Stimulated activated CD4-positive, alpha-beta T cell treated with anti-CD3 and anti-CD28 coated beads, Interleukin-2, amount 100 ng/mL, for 24 hours (primary cell): ENCODE results near the gene TSPO.
"Not testable (repeated sequence)": the region's sequence is repeated elsewhere in the genome, so short reads cannot be mapped to it uniquely, and the experiment has no call there.

Experiments used
- DNase-seq, 2 donors: peaks; one replicate each; pipeline ENCODE4 v3.0.0-alpha.2; 2020

TSPO gene

GRCh38 chr22:43131773-43132501 lies 19.4 kb upstream of the TSPO start:
- no peak for DNase-seq

GRCh38 chr22:43133401-43133800 lies 18.0 kb upstream of the TSPO start:
- DNase-seq = no peak

- DNase-seq = no peak
Measured at GRCh38 chr22:43134553-43134952, 16.8 kb upstream of the TSPO start.

GRCh38 chr22:43135565-43135964 lies 15.8 kb upstream of the TSPO start:
- DNase-seq = no peak

GRCh38 chr22:43136255-43136654 lies 15.1 kb upstream of the TSPO start:
- peak; percentile 43 to 44 for DNase-seq

- no peak for DNase-seq
Measured at GRCh38 chr22:43136801-43137200, 14.6 kb upstream of the TSPO start.

GRCh38 chr22:43142880-43143562 lies 8.3 kb upstream of the TSPO start, which contains the start of gene MCAT:
MCAT (minus strand) TSS chr22:43143398; CDS start chr22:43143348, 50 bp downstream.
- peak; percentile 86 to 87 for DNase-seq

- no peak for DNase-seq
Measured at GRCh38 chr22:43144949-43145348, 6.4 kb upstream of the TSPO start.

- DNase-seq = not testable (repeated sequence)
Measured at GRCh38 chr22:43145371-43145770, 6.0 kb upstream of the TSPO start.

GRCh38 chr22:43146332-43146731 lies 5.0 kb upstream of the TSPO start:
- not testable (repeated sequence) for DNase-seq

GRCh38 chr22:43147821-43148220 lies 3.5 kb upstream of the TSPO start:
- DNase-seq = no peak

GRCh38 chr22:43148581-43148980 lies 2.8 kb upstream of the TSPO start:
- DNase-seq = no peak

GRCh38 chr22:43150731-43151206 lies 590 bp upstream of the TSPO start:
- DNase-seq = no peak

GRCh38 chr22:43152003-43152356 lies 621 bp downstream of the TSPO start:
- peak; percentile 27 to 28 for DNase-seq

- peak; percentile 68 to 70 for DNase-seq
Measured at GRCh38 chr22:43152357-43153071, 1.2 kb downstream of the TSPO start.

GRCh38 chr22:43153899-43154298 lies 2.5 kb downstream of the TSPO start:
- no peak for DNase-seq

- DNase-seq = no peak
Measured at GRCh38 chr22:43154887-43155536, 3.7 kb downstream of the TSPO start.

GRCh38 chr22:43155789-43156188 lies 4.4 kb downstream of the TSPO start:
- no peak for DNase-seq

GRCh38 chr22:43156413-43156812 lies 5.1 kb downstream of the TSPO start:
- no peak for DNase-seq

GRCh38 chr22:43157874-43158546 lies 6.7 kb downstream of the TSPO start:
- DNase-seq = no peak

GRCh38 chr22:43158778-43159483 lies 7.6 kb downstream of the TSPO start:
- DNase-seq = no peak
